ENCODE data around the gene OSBPL5.

DNA sequence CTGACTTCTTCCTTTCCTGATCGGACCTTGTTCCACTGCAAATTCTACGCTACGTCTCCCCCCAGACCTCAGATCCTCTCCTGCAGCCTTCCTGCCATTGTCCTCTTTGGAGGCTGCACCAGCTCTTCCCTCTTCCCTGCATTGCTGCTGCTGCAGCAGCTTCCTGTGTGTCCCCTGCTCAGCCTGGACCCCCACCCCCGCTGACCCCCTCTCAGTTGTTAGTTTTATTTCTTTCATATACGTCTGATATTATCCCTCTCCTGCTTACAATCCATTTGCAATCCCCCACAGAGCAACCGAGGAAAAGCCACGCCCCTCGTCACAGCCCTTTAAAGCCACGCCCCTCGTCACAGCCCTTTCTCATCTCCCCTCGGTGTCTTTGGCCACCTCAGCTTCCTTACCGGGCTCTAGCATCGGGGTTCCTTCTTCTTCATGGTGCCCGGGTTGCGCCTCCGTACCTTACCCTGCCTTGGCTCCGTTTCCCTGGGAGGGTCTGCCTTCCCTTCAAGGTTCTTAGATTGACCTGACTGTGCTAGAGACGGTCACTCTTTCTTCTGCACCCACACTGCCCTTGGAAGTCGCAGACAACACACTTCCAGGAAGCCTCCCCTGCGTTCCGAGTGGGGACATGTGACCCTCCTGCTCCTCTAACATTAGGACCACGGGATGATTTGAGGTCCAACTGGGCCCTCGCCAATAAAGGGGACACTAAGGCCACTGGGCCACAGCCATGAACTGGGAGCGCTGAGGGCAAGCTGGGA, 48.7 kb upstream of the OSBPL5 start:
- TF ChIP-seq, protein P1, sequence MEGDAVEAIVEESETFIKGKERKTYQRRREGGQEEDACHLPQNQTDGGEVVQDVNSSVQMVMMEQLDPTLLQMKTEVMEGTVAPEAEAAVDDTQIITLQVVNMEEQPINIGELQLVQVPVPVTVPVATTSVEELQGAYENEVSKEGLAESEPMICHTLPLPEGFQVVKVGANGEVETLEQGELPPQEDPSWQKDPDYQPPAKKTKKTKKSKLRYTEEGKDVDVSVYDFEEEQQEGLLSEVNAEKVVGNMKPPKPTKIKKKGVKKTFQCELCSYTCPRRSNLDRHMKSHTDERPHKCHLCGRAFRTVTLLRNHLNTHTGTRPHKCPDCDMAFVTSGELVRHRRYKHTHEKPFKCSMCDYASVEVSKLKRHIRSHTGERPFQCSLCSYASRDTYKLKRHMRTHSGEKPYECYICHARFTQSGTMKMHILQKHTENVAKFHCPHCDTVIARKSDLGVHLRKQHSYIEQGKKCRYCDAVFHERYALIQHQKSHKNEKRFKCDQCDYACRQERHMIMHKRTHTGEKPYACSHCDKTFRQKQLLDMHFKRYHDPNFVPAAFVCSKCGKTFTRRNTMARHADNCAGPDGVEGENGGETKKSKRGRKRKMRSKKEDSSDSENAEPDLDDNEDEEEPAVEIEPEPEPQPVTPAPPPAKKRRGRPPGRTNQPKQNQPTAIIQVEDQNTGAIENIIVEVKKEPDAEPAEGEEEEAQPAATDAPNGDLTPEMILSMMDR (IDR thresholded peaks at IDR 0.05), result no peak
- TF ChIP-seq POLR2A (IDR thresholded peaks at IDR 0.05), result no peak

Measured in uterus (tissue), 2 donors.